CD14-positive monocyte (primary cell): ENCODE measurements around the gene TMEM222. TPM values are rescaled to one million over a fixed set of nuclear protein-coding genes. Genes with fewer than 3 reads are reported as not detected.

Source experiments
- DNase-seq, 3 donors: peaks; one replicate each; pipeline ENCODE4 v3.0.0-alpha.2; 2011 to 2022
- H2AFZ ChIP-seq: 2 replicates; pipeline ENCODE4 v1.6.0; 2012; ENCODE audit warnings: mild to moderate bottlenecking, low read depth, low read length, inconsistent platforms; ENCODE audit not compliant: insufficient read depth, poor library complexity, severe bottlenecking
- H3K27ac ChIP-seq, 2 donors: 1 replicate in 1 of 2; 2 replicates in 1 of 2; pipeline ENCODE4 v1.5.1; 2012 to 2013; ENCODE audit warnings: low read length in 2 of 2, control low read depth in 1 of 2, inconsistent platforms in 1 of 2, low read depth in 1 of 2, mild to moderate bottlenecking in 1 of 2
- H3K27me3 ChIP-seq, 2 donors: one replicate each; pipeline versions ENCODE4 v1.6.0 to v1.6.1; 2011 to 2013; ENCODE audit warnings: low read length in 2 of 2; ENCODE audit not compliant: control insufficient read depth in 2 of 2, insufficient read depth in 2 of 2
- H3K36me3 ChIP-seq, 2 donors: replicated peaks in 1 of 2; 1 replicate in 1 of 2; 2 replicates in 1 of 2; pipeline versions ENCODE4 v1.5.1 to v1.6.1; 2012 to 2013; ENCODE audit warnings: low read length in 2 of 2, control low read depth in 1 of 2, inconsistent platforms in 1 of 2, mild to moderate bottlenecking in 1 of 2; ENCODE audit not compliant: insufficient read depth in 2 of 2, control insufficient read depth in 1 of 2
- H3K4me1 ChIP-seq, 2 donors: 1 replicate in 1 of 2; 2 replicates in 1 of 2; pipeline versions ENCODE4 v1.5.1 to v1.6.1; 2012 to 2013; ENCODE audit warnings: low read length in 2 of 2, control low read depth in 1 of 2, inconsistent platforms in 1 of 2, mild to moderate bottlenecking in 1 of 2, moderate library complexity in 1 of 2; ENCODE audit not compliant: insufficient read depth in 2 of 2, control insufficient read depth in 1 of 2
- H3K4me2 ChIP-seq: replicated peaks from 2 replicates; pipeline ENCODE3; 2012; ENCODE audit warnings: low read length, moderate library complexity, mild to moderate bottlenecking; ENCODE audit not compliant: poor library complexity, severe bottlenecking; ENCODE audit errors: extremely low read depth
- H3K4me3 ChIP-seq, 3 experiments: fragments of 200-600 bp in 1 of 3; sonication (generic) in 1 of 3; replicated peaks in 1 of 3; 1 replicate in 2 of 3; 2 replicates in 1 of 3; pipeline ENCODE4 v1.5.1; 2011 to 2013; ENCODE audit warnings: low read length in 3 of 3, mild to moderate bottlenecking in 3 of 3, control low read depth in 2 of 3, low read depth in 2 of 3, inconsistent platforms in 1 of 3, moderate library complexity in 1 of 3
- H3K79me2 ChIP-seq: 2 replicates; pipeline ENCODE4 v1.6.0; 2012; ENCODE audit warnings: mild to moderate bottlenecking, control low read depth, inconsistent platforms, low read length, moderate library complexity; ENCODE audit not compliant: insufficient read depth
- H3K9ac ChIP-seq: 2 replicates; pipeline ENCODE4 v1.6.0; 2017; ENCODE audit warnings: low read length, mild to moderate bottlenecking; ENCODE audit not compliant: insufficient read depth, poor library complexity, severe bottlenecking
- H3K9me3 ChIP-seq, 2 donors: replicated peaks in 1 of 2; 1 replicate in 1 of 2; 2 replicates in 1 of 2; pipeline versions ENCODE4 v1.5.1 to v1.6.1; 2012 to 2013; ENCODE audit warnings: low read length in 2 of 2, control low read depth in 1 of 2; ENCODE audit not compliant: control insufficient read depth in 1 of 2, insufficient read depth in 1 of 2
- H4K20me1 ChIP-seq: 2 replicates; pipeline ENCODE4 v1.6.0; 2012; ENCODE audit warnings: mild to moderate bottlenecking, low read length, control low read depth, moderate library complexity; ENCODE audit not compliant: insufficient read depth
- H3K27ac Mint-ChIP-seq, 7 donors: one replicate each; pipeline ENCODE4 v1.8.0; 2020; ENCODE audit warnings: mild to moderate bottlenecking in 7 of 7, mixed read lengths in 7 of 7, moderate library complexity in 6 of 7, inconsistent platforms in 2 of 7
- H3K27me3 Mint-ChIP-seq, 3 donors: one replicate each; pipeline ENCODE4 v1.8.0; 2021 to 2022; ENCODE audit warnings: low read depth in 3 of 3, mild to moderate bottlenecking in 3 of 3, mixed read lengths in 3 of 3, moderate library complexity in 3 of 3, inconsistent platforms in 1 of 3
- H3K36me3 Mint-ChIP-seq, 2 donors: one replicate each; pipeline ENCODE4 v1.8.0; 2020; ENCODE audit warnings: mixed read lengths in 2 of 2, inconsistent platforms in 1 of 2, mild to moderate bottlenecking in 1 of 2
- H3K4me1 Mint-ChIP-seq: one replicate; pipeline ENCODE4 v1.8.0; 2020; ENCODE audit warnings: mild to moderate bottlenecking, mixed read lengths
- H3K4me3 Mint-ChIP-seq, 2 donors: one replicate each; pipeline ENCODE4 v1.8.0; 2020; ENCODE audit warnings: mild to moderate bottlenecking in 2 of 2, mixed read lengths in 2 of 2, moderate library complexity in 1 of 2
- H3K9me3 Mint-ChIP-seq, 7 donors: one replicate each; pipeline ENCODE4 v1.8.0; 2020 to 2022; ENCODE audit warnings: mixed read lengths in 7 of 7, mild to moderate bottlenecking in 6 of 7, moderate library complexity in 6 of 7, inconsistent platforms in 2 of 7
- CTCF ChIP-seq: fragments of 200-600 bp; IDR thresholded peaks from one replicate; pipeline ENCODE4 v1.8.0; 2022; ENCODE audit warnings: antibody characterized with exemption, mild to moderate bottlenecking
- WGBS: methylation state at CpG from one replicate; pipeline ENCODE4 v1.1.5; 2013; ENCODE audit warnings: missing lambda C conversion rate; ENCODE audit not compliant: insufficient coverage; 5-methylcytosine and 5-hydroxymethylcytosine counted together
- intact Hi-C, 2 donors: fragments of 100-400 bp; cut with micrococcal nuclease; formaldehyde crosslinking; loops; one replicate each; pipeline versions ENCODE4 v1.15.0 to v1.15.1; 2023
- polyA plus RNA-seq, 3 donors: library from polyadenylated mRNA; depleted of rRNA in 1 of 3; unstranded in 2 of 3; stranded (reverse) in 1 of 3; fragments of 300-500 nt in 2 of 3; fragments of >200 nt in 1 of 3; fragmentation: Illumina TruSeq in 2 of 3; gene quantifications; 1 replicate in 2 of 3; 2 replicates in 1 of 3; pipeline ENCODE4 v1.2.3, GENCODE V29; 2012 to 2021

TMEM222 gene
- polyA plus RNA-seq, 3 donors = 23.2 to 29.0 (median 24.6) TPM

DNA sequence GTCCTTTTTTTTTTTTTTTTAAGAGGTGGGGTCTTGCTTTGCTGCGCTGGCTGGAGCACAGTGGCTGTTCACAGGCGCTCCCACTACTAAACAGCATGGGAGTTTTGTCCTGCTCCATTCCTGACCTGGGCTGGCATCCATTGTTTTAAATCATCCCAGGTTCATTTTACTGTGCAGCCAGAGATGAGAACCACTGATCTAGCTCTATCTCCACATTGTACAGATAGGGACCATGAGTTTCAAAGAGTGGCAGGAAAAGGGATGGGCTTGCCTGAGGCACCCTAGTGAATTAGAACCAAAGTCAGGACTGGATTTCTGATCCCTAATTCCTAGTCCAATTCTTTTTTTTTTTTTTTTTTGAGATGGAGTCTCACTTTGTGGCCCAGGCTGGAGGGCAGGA is 7.2 kb upstream of the TMEM222 start:
- intact Hi-C loops = no loop called here
- no peak for TF ChIP-seq CTCF

DNA sequence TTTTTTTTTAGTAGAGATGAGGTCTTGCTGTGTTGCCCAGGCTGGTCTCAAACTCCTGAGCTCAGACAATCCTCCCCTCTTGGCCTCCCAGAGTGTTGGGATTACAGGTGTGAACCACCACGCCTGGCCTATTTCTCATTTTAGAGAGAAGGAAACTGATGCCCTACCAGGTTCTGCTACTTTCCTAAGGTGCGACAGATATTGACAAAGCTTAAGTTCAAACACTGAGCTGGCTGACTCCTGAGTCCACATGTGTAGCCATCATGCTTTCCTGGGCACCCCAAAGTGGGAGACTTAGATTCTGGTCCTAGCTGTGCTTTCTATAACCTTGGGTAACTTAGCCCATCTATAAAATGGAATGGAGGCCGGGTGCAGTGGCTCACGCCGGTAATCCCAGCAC is 5.1 kb upstream of the TMEM222 start:
- peaks cover 0 to 3% of the 10 kb centered on the region in 2 donors for H3K27me3 ChIP-seq
- no peaks in the 10 kb centered on the region for H3K9me3 ChIP-seq
- WGBS = 97% methylated on average over 5 of the region's 5 CpGs
- no peak overlapping the region for H3K9ac ChIP-seq
- H2AFZ ChIP-seq = no peak overlapping the region
- H3K4me3 ChIP-seq = no peak overlapping the region
- H4K20me1 ChIP-seq = no peaks in the 10 kb centered on the region
- no peaks in the 10 kb centered on the region for H3K36me3 ChIP-seq
- no peaks in the 10 kb centered on the region for H3K9me3 Mint-ChIP-seq
- intact Hi-C loops = no loop called here
- no peak for TF ChIP-seq CTCF
- H3K27ac Mint-ChIP-seq = no peak overlapping the region
- no peaks in the 10 kb centered on the region for H3K36me3 Mint-ChIP-seq
- no peak overlapping the region for H3K4me2 ChIP-seq
- H3K4me1 Mint-ChIP-seq = peaks cover 3% of the 10 kb centered on the region
- H3K79me2 ChIP-seq = no peaks in the 10 kb centered on the region
- no peak for DNase-seq
- peaks cover 6 to 7% of the 10 kb centered on the region in 2 donors for H3K4me1 ChIP-seq
- H3K27me3 Mint-ChIP-seq = peaks cover 13 to 24% (median 13%) of the 10 kb centered on the region in 3 donors
- H3K27ac ChIP-seq = no peak overlapping the region
- no peak overlapping the region for H3K4me3 Mint-ChIP-seq

More for the DNA sequence above, 7.2 kb upstream of the TMEM222 start:
- Histone ChIP-seq H3K79me2 (no peaks in the 10 kb centered on the region), H3K4me1 (no peaks in the 10 kb centered on the region), H3K9me3 (no peaks in the 10 kb centered on the region), H3K27ac (no peak overlapping the region), H3K27me3 (peaks cover 0 to 3% of the 10 kb centered on the region in 2 donors), H3K4me3 (no peak overlapping the region), H3K9ac (no peak overlapping the region), H2AFZ (no peak overlapping the region), H3K36me3 (peaks cover 0 to 12% of the 10 kb centered on the region in 2 donors), H3K4me2 (no peak overlapping the region), H4K20me1 (no peaks in the 10 kb centered on the region)
- Mint-ChIP-seq H3K4me1 (no peaks in the 10 kb centered on the region), H3K36me3 (peaks cover 6 to 14% of the 10 kb centered on the region in 2 donors), H3K4me3 (no peak overlapping the region), H3K27me3 (peaks cover 10 to 24% (median 13%) of the 10 kb centered on the region in 3 donors), H3K9me3 (no peaks in the 10 kb centered on the region), H3K27ac (no peak overlapping the region)
- WGBS = no CpG with 5 or more reads among the region's 2 CpGs
- DNase-seq = no peak
